GM12878 (cell line): ENCODE results near the gene SYNGR4. TPM values are rescaled to one million over a fixed set of nuclear protein-coding genes. Genes with fewer than 3 reads are reported as not detected.

Experiments used
- ATAC-seq: fragments of 200-7000 bp; cut with Tn5 transposase; 3 replicates; pipeline ENCODE4 v1.9.1; 2020; ENCODE audit warnings: mild to moderate bottlenecking, moderate library complexity
- BruUV-seq: library from RNA; stranded (reverse); fragments of 400-500 nt; replicated peaks from 2 replicates; lab custom pipeline; 2021; lab: Mats Ljungman, UMichigan
- CTCF ChIA-PET: fragments of 300-600 bp; sonication (Branson Sonifier 250); formaldehyde crosslinking; extraction: SDS; loops from one replicate; lab custom pipeline; 2021; ENCODE audit warnings: inconsistent platforms; lab: Yijun Ruan, JAX
- POLR2A ChIA-PET: fragments of 350-600 bp; formaldehyde crosslinking; extraction: SDS; loops from one replicate; lab custom pipeline; 2021; ENCODE audit warnings: inconsistent platforms; lab: Charles Lee
- RAD21 ChIA-PET: fragments of 300-600 bp; sonication (Branson Sonifier 250); formaldehyde crosslinking; loops from one replicate; lab custom pipeline; 2023; ENCODE audit warnings: antibody characterized with exemption; ENCODE audit not compliant: unreplicated experiment; lab: Charles Lee
- SMC1A ChIA-PET: fragments of 300-600 bp; sonication (Branson Sonifier 250); formaldehyde crosslinking; loops from one replicate; lab custom pipeline; 2023; ENCODE audit not compliant: unreplicated experiment, uncharacterized antibody; lab: Charles Lee
- DNase-seq: peaks from one replicate; pipeline ENCODE4 v3.0.0-alpha.2; 2011; ENCODE audit warnings: low read depth, low spot score
- FAIRE-seq: peaks from 3 replicates; lab custom pipeline; 2011; peaks lifted over from hg19 to GRCh38; lab: Jason Lieb, UNC
- H2AFZ ChIP-seq: 2 replicates; pipeline ENCODE4 v1.6.0; 2011; ENCODE audit warnings: low read depth, low read length, control low read depth; ENCODE audit not compliant: control insufficient read depth
- H3K27ac ChIP-seq: 2 replicates; pipeline ENCODE4 v1.5.1; 2011; ENCODE audit warnings: control low read depth; ENCODE audit not compliant: control insufficient read depth, insufficient read depth
- H3K27me3 ChIP-seq, 2 experiments: replicated peaks in 1 of 2; 2 replicates each; pipeline versions ENCODE4 v1.6.0 to v1.6.1; 2011; ENCODE audit warnings: low read length in 1 of 2; ENCODE audit not compliant: control insufficient read depth in 2 of 2, insufficient read depth in 2 of 2
- H3K36me3 ChIP-seq, 2 experiments: 2 replicates each; pipeline ENCODE4 v1.5.1; 2011; ENCODE audit warnings: low read length in 1 of 2; ENCODE audit not compliant: control insufficient read depth in 2 of 2, insufficient read depth in 2 of 2
- H3K4me1 ChIP-seq: 2 replicates; pipeline ENCODE4 v1.6.1; 2011; ENCODE audit warnings: mild to moderate bottlenecking, low read length, moderate library complexity, mixed read lengths; ENCODE audit not compliant: control insufficient read depth, insufficient read depth
- H3K4me2 ChIP-seq: 2 replicates; pipeline ENCODE4 v1.6.0; 2011; ENCODE audit warnings: control low read depth; ENCODE audit not compliant: control insufficient read depth, insufficient read depth
- H3K4me3 ChIP-seq: fragments of 200-600 bp; sonication (generic); 2 replicates; pipeline ENCODE4 v1.5.1; 2016
- H3K79me2 ChIP-seq: 2 replicates; pipeline ENCODE4 v1.6.0; 2011; ENCODE audit warnings: low read length; ENCODE audit not compliant: control insufficient read depth, insufficient read depth
- H3K9ac ChIP-seq: 2 replicates; pipeline ENCODE4 v1.8.0; 2011; ENCODE audit warnings: low read length, control low read depth, mixed read lengths; ENCODE audit not compliant: control insufficient read depth, insufficient read depth
- H3K9me3 ChIP-seq: replicated peaks from 3 replicates; pipeline ENCODE4 v1.5.1; 2011; ENCODE audit warnings: mild to moderate bottlenecking, low read length; ENCODE audit not compliant: control insufficient read depth, insufficient read depth
- H4K20me1 ChIP-seq: 2 replicates; pipeline ENCODE4 v1.6.0; 2011; ENCODE audit not compliant: control insufficient read depth, insufficient read depth
- BACH1 ChIP-seq: fragments of 450-650 bp; IDR thresholded peaks from 2 replicates; pipeline ENCODE4 v1.6.1; 2017; ENCODE audit warnings: mild to moderate bottlenecking, borderline replicate concordance
- CREM ChIP-seq: IDR thresholded peaks from 2 replicates; pipeline ENCODE4 v1.6.1; 2014; ENCODE audit warnings: antibody characterized with exemption, low read depth
- ETV6 ChIP-seq, 2 experiments: fragments of 450-650 bp in 1 of 2; IDR thresholded peaks in 1 of 2; conservative IDR thresholded peaks in 1 of 2; 2 replicates each; pipeline ENCODE4 v1.6.1; 2014; ENCODE audit warnings: antibody characterized with exemption in 1 of 2, borderline replicate concordance in 1 of 2, low read depth in 1 of 2, mild to moderate bottlenecking in 1 of 2, moderate library complexity in 1 of 2
- FOS ChIP-seq: IDR thresholded peaks from 3 replicates; pipeline ENCODE4 v1.6.1; 2011; ENCODE audit warnings: borderline replicate concordance; ENCODE audit not compliant: insufficient read length; ENCODE audit errors: extremely low read depth
- IKZF1 ChIP-seq: fragments of 450-650 bp; conservative IDR thresholded peaks from 2 replicates; pipeline ENCODE4 v1.6.1; 2017; ENCODE audit warnings: antibody characterized with exemption, mild to moderate bottlenecking
- NRF1 ChIP-seq: conservative IDR thresholded peaks from 2 replicates; pipeline ENCODE4 v1.6.1; 2011; ENCODE audit warnings: mild to moderate bottlenecking, low read depth, low read length, improper control_type of control experiment
- POLR2AphosphoS5 ChIP-seq: IDR thresholded peaks from 2 replicates; pipeline ENCODE4 v1.6.1; 2011; ENCODE audit warnings: mild to moderate bottlenecking, low read length, inconsistent platforms
- SMAD1 ChIP-seq: fragments of 450-650 bp; IDR thresholded peaks from 2 replicates; pipeline ENCODE4 v1.6.1; 2018; ENCODE audit warnings: mild to moderate bottlenecking, low read depth; ENCODE audit not compliant: partially characterized antibody
- SMC3 ChIP-seq: IDR thresholded peaks from 2 replicates; pipeline ENCODE4 v1.6.1; 2011; ENCODE audit warnings: low read length, improper control_type of control experiment, borderline replicate concordance
- STAT1 ChIP-seq: fragments of 450-650 bp; conservative IDR thresholded peaks from 2 replicates; pipeline ENCODE4 v1.6.1; 2014; ENCODE audit warnings: antibody characterized with exemption, mild to moderate bottlenecking
- ZNF207 ChIP-seq: fragments of 450-650 bp; IDR thresholded peaks from 2 replicates; pipeline ENCODE4 v1.6.1; 2014; ENCODE audit warnings: antibody characterized with exemption, mild to moderate bottlenecking, borderline replicate concordance
- WGBS: methylation state at CpG from one replicate; pipeline ENCODE4 v1.1.6; 2016; ENCODE audit warnings: low lambda C conversion rate; ENCODE audit not compliant: insufficient replicate concordance, insufficient coverage; ENCODE audit errors: missing lambda C conversion rate; 5-methylcytosine and 5-hydroxymethylcytosine counted together
- in situ Hi-C: fragments of 300-500 bp; cut with MboI; formaldehyde crosslinking; loops from 9 replicates; pipeline ENCODE4 v1.14.3; 2018; ENCODE audit warnings: mixed read lengths
- intact Hi-C: fragments of 100-400 bp; cut with micrococcal nuclease; formaldehyde crosslinking; loops from one replicate; pipeline ENCODE4 v1.14.2; 2022; ENCODE audit not compliant: unreplicated experiment
- polyA plus RNA-seq, 11 experiments: library from polyadenylated mRNA; depleted of rRNA in 4 of 11; unstranded in 6 of 11; stranded (reverse) in 5 of 11; fragments of >200 nt; fragmentation: Nextera tagmentation in 4 of 11; fragmentation: Illumina TruSeq in 1 of 11; extraction: Ambion mirVana in 4 of 11; extraction: Trizol in 1 of 11; gene quantifications; 1 replicate in 1 of 11; 2 replicates in 10 of 11; pipeline versions ENCODE4 v1.2.1 to v1.2.3, GENCODE V29; 2011 to 2016; ENCODE audit warnings: inconsistent platforms in 2 of 11, missing spikeins in 2 of 11, low read depth in 1 of 11
- total RNA-seq, 4 experiments: library from RNA; depleted of rRNA in 3 of 4; stranded (reverse); fragments of >200 nt in 3 of 4; fragmentation: Illumina TruSeq in 1 of 4; extraction: Trizol in 1 of 4; gene quantifications; 2 replicates each; pipeline versions ENCODE4 v1.2.1 to v1.2.3, GENCODE V29; 2013 to 2021
- TF ChIP-seq, protein P1 (sequence below): fragments of 450-650 bp; IDR thresholded peaks from 2 replicates; pipeline ENCODE4 v1.6.1; 2017; ENCODE audit warnings: mild to moderate bottlenecking, low read depth, inconsistent platforms; ENCODE audit not compliant: poor library complexity, severe bottlenecking
- TF ChIP-seq, protein P2 (sequence below): IDR thresholded peaks from 2 replicates; pipeline ENCODE4 v1.6.1; 2011; ENCODE audit warnings: low read depth, mild to moderate bottlenecking, low read length, moderate library complexity, borderline replicate concordance; ENCODE audit errors: extremely low read depth
- TF ChIP-seq, protein P3 (sequence below): fragments of 450-650 bp; IDR thresholded peaks from 2 replicates; pipeline ENCODE4 v1.6.1; 2017; ENCODE audit warnings: antibody characterized with exemption, mild to moderate bottlenecking, moderate library complexity
- TF ChIP-seq, protein P4 (sequence below): IDR thresholded peaks from 2 replicates; pipeline ENCODE4 v1.6.1; 2011; ENCODE audit warnings: mild to moderate bottlenecking, low read depth, low read length, moderate library complexity; ENCODE audit not compliant: insufficient replicate concordance
- TF ChIP-seq, protein P5 (sequence below): fragments of 450-650 bp; IDR thresholded peaks from 2 replicates; pipeline ENCODE4 v1.6.1; 2016; ENCODE audit warnings: mild to moderate bottlenecking

Gene SYNGR4
- total and polyA plus RNA-seq, 10 of the 15 experiments (the other 5 are each of a cell fraction or from before 2014, with no cell fraction given): 0.08 to 0.72 (median 0.17) TPM; not detected in 6

DNA sequence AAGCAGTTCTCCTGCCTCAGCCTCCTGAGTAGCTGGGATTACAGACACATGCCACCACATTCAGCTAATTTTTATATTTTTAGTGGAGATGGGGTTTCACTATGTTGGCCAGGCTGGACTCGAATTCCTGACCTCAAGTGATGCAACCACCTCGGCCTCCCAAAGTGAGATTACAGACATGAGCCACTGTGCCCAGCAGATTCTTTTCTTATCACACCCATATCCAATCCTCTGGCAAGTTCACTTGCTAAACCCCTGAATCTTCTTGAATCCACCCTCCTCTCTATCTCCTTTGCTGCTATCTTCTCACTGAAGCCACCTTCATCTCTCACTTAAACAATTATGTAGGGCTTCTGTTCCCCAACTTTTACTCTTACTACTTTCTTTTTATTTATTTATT is 18.0 kb upstream of the SYNGR4 start:
- in situ Hi-C loops: no loop called here
- H3K4me2 ChIP-seq: no peak overlapping the region
- TF ChIP-seq ZNF207 (no peak), NRF1 (no peak), CREM (no peak), ETV6 (conservative IDR thresholded peaks at IDR 0.05 in 1 of 2, IDR thresholded peaks at IDR 0.05 in 1 of 2; ENCODE audit: borderline replicate concordance in 1 of 2, low read depth in 1 of 2) (no peak), FOS (no peak), IKZF1 (no peak), SMC3 (no peak), SMAD1 (no peak), BACH1 (no peak), STAT1 (no peak), POLR2AphosphoS5 (no peak)
- TF ChIP-seq, protein P1, sequence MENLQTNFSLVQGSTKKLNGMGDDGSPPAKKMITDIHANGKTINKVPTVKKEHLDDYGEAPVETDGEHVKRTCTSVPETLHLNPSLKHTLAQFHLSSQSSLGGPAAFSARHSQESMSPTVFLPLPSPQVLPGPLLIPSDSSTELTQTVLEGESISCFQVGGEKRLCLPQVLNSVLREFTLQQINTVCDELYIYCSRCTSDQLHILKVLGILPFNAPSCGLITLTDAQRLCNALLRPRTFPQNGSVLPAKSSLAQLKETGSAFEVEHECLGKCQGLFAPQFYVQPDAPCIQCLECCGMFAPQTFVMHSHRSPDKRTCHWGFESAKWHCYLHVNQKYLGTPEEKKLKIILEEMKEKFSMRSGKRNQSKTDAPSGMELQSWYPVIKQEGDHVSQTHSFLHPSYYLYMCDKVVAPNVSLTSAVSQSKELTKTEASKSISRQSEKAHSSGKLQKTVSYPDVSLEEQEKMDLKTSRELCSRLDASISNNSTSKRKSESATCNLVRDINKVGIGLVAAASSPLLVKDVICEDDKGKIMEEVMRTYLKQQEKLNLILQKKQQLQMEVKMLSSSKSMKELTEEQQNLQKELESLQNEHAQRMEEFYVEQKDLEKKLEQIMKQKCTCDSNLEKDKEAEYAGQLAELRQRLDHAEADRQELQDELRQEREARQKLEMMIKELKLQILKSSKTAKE: no peak
- TF ChIP-seq, protein P2, sequence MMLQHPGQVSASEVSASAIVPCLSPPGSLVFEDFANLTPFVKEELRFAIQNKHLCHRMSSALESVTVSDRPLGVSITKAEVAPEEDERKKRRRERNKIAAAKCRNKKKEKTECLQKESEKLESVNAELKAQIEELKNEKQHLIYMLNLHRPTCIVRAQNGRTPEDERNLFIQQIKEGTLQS: no peak
- TF ChIP-seq, protein P3, sequence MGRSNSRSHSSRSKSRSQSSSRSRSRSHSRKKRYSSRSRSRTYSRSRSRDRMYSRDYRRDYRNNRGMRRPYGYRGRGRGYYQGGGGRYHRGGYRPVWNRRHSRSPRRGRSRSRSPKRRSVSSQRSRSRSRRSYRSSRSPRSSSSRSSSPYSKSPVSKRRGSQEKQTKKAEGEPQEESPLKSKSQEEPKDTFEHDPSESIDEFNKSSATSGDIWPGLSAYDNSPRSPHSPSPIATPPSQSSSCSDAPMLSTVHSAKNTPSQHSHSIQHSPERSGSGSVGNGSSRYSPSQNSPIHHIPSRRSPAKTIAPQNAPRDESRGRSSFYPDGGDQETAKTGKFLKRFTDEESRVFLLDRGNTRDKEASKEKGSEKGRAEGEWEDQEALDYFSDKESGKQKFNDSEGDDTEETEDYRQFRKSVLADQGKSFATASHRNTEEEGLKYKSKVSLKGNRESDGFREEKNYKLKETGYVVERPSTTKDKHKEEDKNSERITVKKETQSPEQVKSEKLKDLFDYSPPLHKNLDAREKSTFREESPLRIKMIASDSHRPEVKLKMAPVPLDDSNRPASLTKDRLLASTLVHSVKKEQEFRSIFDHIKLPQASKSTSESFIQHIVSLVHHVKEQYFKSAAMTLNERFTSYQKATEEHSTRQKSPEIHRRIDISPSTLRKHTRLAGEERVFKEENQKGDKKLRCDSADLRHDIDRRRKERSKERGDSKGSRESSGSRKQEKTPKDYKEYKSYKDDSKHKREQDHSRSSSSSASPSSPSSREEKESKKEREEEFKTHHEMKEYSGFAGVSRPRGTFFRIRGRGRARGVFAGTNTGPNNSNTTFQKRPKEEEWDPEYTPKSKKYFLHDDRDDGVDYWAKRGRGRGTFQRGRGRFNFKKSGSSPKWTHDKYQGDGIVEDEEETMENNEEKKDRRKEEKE: no peak
- TF ChIP-seq, protein P4, sequence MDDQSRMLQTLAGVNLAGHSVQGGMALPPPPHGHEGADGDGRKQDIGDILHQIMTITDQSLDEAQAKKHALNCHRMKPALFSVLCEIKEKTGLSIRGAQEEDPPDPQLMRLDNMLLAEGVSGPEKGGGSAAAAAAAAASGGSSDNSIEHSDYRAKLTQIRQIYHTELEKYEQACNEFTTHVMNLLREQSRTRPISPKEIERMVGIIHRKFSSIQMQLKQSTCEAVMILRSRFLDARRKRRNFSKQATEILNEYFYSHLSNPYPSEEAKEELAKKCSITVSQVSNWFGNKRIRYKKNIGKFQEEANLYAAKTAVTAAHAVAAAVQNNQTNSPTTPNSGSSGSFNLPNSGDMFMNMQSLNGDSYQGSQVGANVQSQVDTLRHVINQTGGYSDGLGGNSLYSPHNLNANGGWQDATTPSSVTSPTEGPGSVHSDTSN: no peak
- TF ChIP-seq, protein P5, sequence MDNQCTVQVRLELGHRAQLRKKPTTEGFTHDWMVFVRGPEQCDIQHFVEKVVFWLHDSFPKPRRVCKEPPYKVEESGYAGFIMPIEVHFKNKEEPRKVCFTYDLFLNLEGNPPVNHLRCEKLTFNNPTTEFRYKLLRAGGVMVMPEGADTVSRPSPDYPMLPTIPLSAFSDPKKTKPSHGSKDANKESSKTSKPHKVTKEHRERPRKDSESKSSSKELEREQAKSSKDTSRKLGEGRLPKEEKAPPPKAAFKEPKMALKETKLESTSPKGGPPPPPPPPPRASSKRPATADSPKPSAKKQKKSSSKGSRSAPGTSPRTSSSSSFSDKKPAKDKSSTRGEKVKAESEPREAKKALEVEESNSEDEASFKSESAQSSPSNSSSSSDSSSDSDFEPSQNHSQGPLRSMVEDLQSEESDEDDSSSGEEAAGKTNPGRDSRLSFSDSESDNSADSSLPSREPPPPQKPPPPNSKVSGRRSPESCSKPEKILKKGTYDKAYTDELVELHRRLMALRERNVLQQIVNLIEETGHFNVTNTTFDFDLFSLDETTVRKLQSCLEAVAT: no peak

More for the DNA sequence above, 18.0 kb upstream of the SYNGR4 start:
- no peak overlapping the region for H3K27ac ChIP-seq
- ChIA-PET RAD21 (no interaction called here), SMC1A (interaction anchor here (0.8 kb wide), 1 partner anchor 25 kb away, joined by 3 read pairs; a partner anchor contains a TSS), POLR2A (interaction anchor here (0.6 kb wide), 1 partner anchor 13 kb away, joined by 3 read pairs; no protein-coding TSS in a partner anchor), CTCF (interaction anchor here (0.6 to 1.8 kb wide), 4 partner anchors 25 to 1549 kb away, joined by 3 to 5 read pairs (median 3); no protein-coding TSS in a partner anchor)
- peaks cover 0 to 2% of the 10 kb centered on the region in 2 experiments; a peak in 2 of 4 replicates for H3K36me3 ChIP-seq
- H2AFZ ChIP-seq: no peak overlapping the region
- ATAC-seq: no peak
- no peaks in the 10 kb centered on the region for H3K27me3 ChIP-seq
- no peaks in the 10 kb centered on the region for H4K20me1 ChIP-seq
- intact Hi-C loops: no loop called here
- WGBS: 53% methylated on average over 2 of the region's 2 CpGs
- BruUV-seq: no TSS peak
- H3K4me3 ChIP-seq: no peak overlapping the region
- DNase-seq: no peak
- H3K9me3 ChIP-seq: no peaks in the 10 kb centered on the region
- no peak overlapping the region for H3K9ac ChIP-seq
- no peak for FAIRE-seq
- H3K4me1 ChIP-seq: no peaks in the 10 kb centered on the region
- H3K79me2 ChIP-seq: no peaks in the 10 kb centered on the region
